ENCODE results near the gene SLC6A17. TPM values are rescaled to one million over a fixed set of nuclear protein-coding genes. Genes with fewer than 3 reads are reported as not detected.

SLC6A17 gene
- total and polyA plus RNA-seq, 9 of the 15 experiments (the other 6 are each of a cell fraction or from before 2014, with no cell fraction given): not detected

- TF ChIP-seq RBBP5 (IDR thresholded peaks at IDR 0.05; ENCODE audit: borderline replicate concordance, insufficient read depth, low read length, poor library complexity, severe bottlenecking) (no peak), NFYB (IDR thresholded peaks at IDR 0.05; ENCODE audit: extremely low read depth, insufficient read length) (no peak), YBX1 (IDR thresholded peaks at IDR 0.05) (no peak), SAFB2 (IDR thresholded peaks at IDR 0.05; ENCODE audit: borderline replicate concordance, low read depth, low read length, severe bottlenecking) (no peak), ZBTB40 (IDR thresholded peaks at IDR 0.05) (no peak), ZBTB40 (CRISPR knock-in tag; IDR thresholded peaks at IDR 0.05) (no peak), PTRF (tag; IDR thresholded peaks at IDR 0.05) (no peak)
Observed at GRCh38 chr1:110112143-110112542, 38.2 kb upstream of the SLC6A17 start, which contains the start of gene UBL4B (continued).

Data from K562 (cell line).